ENCODE results near the gene SRRM4.
"Not testable (repeated sequence)": the region's sequence is repeated elsewhere in the genome, so short reads cannot be mapped to it uniquely, and the experiment has no call there.

DNA sequence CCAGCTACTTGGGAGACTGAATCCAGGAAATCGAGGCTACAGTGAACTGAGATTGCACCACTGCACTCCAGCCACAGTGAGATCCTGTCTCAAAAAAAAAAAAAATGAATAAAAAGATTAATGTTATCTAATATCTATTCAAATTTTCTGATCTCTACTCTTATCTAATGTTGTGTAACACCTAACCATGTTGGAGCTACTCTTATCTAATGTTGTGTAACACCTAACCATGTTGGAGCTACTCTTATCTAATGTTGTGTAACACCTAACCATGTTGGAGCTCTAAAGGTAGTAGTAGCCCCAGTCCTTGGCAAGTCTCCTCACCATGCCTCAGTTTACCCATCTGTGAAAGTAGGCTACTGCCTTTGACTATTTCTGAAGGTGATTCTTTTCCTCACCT is 26.9 kb downstream of the SRRM4 start:
- TF ChIP-seq CTCF, POLR2A (IDR thresholded peaks at IDR 0.05): not testable (repeated sequence)

All from thyroid gland (tissue), 4 donors.